Skeletal muscle tissue (tissue), 4 donors: Measurements from ENCODE around the gene ATG5. TPM values are rescaled to one million over a fixed set of nuclear protein-coding genes. Genes with fewer than 3 reads are reported as not detected.
"Not testable (repeated sequence)": the region's sequence is repeated elsewhere in the genome, so short reads cannot be mapped to it uniquely, and the experiment has no call there.

Experiments
- H3K27ac ChIP-seq: one replicate; pipeline ENCODE4 v1.7.0; 2013; ENCODE audit warnings: mild to moderate bottlenecking, low read depth, low read length, inconsistent platforms
- H3K27me3 ChIP-seq, 3 donors: one replicate each; pipeline ENCODE4 v1.7.0; 2013; ENCODE audit warnings: low read length in 3 of 3; ENCODE audit not compliant: control insufficient read depth in 3 of 3, insufficient read depth in 3 of 3
- H3K36me3 ChIP-seq, 3 donors: one replicate each; pipeline ENCODE4 v1.7.0; 2013; ENCODE audit warnings: low read length in 3 of 3; ENCODE audit not compliant: control insufficient read depth in 3 of 3, insufficient read depth in 3 of 3
- H3K4me1 ChIP-seq, 3 donors: one replicate each; pipeline ENCODE4 v1.7.0; 2013; ENCODE audit warnings: low read length in 3 of 3, mild to moderate bottlenecking in 3 of 3; ENCODE audit not compliant: control insufficient read depth in 3 of 3, insufficient read depth in 3 of 3
- H3K4me3 ChIP-seq, 3 donors: one replicate each; pipeline ENCODE4 v1.7.0; 2013; ENCODE audit warnings: low read length in 3 of 3
- H3K9ac ChIP-seq, 3 donors: one replicate each; pipeline ENCODE4 v1.7.0; 2013; ENCODE audit warnings: low read length in 3 of 3, mild to moderate bottlenecking in 3 of 3, moderate library complexity in 2 of 3, low read depth in 1 of 3
- H3K9me3 ChIP-seq, 3 donors: one replicate each; pipeline ENCODE4 v1.7.0; 2013; ENCODE audit warnings: low read length in 3 of 3; ENCODE audit not compliant: control insufficient read depth in 3 of 3
- total RNA-seq: library from RNA; depleted of rRNA; stranded (reverse); fragments of >200 nt; gene quantifications from one replicate; pipeline ENCODE4 v1.2.3, GENCODE V29; 2014
- donor health status: Osteomylitis.

Gene ATG5
- total RNA-seq, 1 donor from 2014 or later, result 38.1 TPM

DNA sequence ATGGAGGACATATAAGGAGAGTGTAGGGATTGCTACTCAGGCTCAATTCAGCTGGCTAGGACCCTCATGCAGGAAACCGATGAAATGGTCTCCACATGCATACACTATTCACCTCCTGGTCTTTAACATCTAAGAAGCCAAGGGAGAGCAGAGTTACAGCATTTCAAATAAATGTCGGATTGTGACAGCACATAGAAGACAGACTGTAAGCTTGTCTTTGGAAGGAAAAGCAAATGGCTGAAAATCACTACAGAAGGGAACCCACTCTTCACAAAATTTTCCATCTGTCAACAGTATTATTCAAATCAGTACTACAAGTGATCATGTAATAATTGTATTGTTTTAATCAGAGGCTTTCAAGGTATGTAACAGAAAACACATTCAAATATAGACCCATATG is 72.9 kb downstream of the ATG5 start:
- H3K9ac ChIP-seq, result no peak overlapping the region
- H3K27me3 ChIP-seq, result no peaks in the 10 kb centered on the region
- no peak overlapping the region for H3K4me3 ChIP-seq
- H3K9me3 ChIP-seq, result no peaks in the 10 kb centered on the region
- H3K4me1 ChIP-seq, result peaks cover 5 to 9% (median 7%) of the 10 kb centered on the region in 3 donors
- H3K27ac ChIP-seq, result no peak overlapping the region
- peaks cover under 1 to 4% (median 2%) of the 10 kb centered on the region in 3 donors for H3K36me3 ChIP-seq

GRCh38 chr6:106251531-106252255 is 73.9 kb downstream of the ATG5 start:
- H3K9ac ChIP-seq, H3K36me3 ChIP-seq, H3K27me3 ChIP-seq, H3K9me3 ChIP-seq, H3K4me1 ChIP-seq, H3K4me3 ChIP-seq, H3K27ac ChIP-seq: not testable (repeated sequence)

GRCh38 chr6:106250953-106251352 is 74.6 kb downstream of the ATG5 start:
- Histone ChIP-seq H3K9ac (no peak overlapping the region), H3K4me1 (peaks cover 5 to 9% (median 5%) of the 10 kb centered on the region in 3 donors), H3K4me3 (no peak overlapping the region), H3K9me3 (no peaks in the 10 kb centered on the region), H3K27me3 (no peaks in the 10 kb centered on the region), H3K27ac (no peak overlapping the region), H3K36me3 (peaks cover 3 to 8% (median 7%) of the 10 kb centered on the region in 3 donors)

DNA sequence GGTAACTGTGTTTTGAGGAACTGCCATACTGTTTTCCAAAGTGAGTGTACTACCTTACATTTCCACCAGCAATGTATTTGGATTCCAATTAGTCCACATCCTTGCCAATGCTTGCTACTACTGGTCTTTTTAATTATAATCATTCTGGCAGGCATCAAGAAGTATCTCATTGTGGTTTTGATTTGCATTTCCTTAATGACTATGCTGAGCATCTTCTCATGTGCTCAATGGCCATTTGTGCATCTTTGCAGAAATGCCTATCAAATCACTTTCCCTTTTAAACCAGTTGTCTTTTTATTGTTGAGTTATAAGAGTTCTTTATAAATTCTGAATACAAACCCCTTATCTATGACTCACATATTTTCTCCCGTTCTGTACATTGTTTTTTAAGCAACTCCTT is 75.9 kb downstream of the ATG5 start:
- H3K9ac ChIP-seq, result no peak overlapping the region
- no peaks in the 10 kb centered on the region for H3K9me3 ChIP-seq
- no peak overlapping the region for H3K27ac ChIP-seq
- H3K4me3 ChIP-seq, result no peak overlapping the region
- peaks cover 3 to 8% (median 7%) of the 10 kb centered on the region in 3 donors for H3K36me3 ChIP-seq
- no peaks in the 10 kb centered on the region for H3K27me3 ChIP-seq
- peaks cover 0 to 9% (median 5%) of the 10 kb centered on the region in 3 donors for H3K4me1 ChIP-seq

DNA sequence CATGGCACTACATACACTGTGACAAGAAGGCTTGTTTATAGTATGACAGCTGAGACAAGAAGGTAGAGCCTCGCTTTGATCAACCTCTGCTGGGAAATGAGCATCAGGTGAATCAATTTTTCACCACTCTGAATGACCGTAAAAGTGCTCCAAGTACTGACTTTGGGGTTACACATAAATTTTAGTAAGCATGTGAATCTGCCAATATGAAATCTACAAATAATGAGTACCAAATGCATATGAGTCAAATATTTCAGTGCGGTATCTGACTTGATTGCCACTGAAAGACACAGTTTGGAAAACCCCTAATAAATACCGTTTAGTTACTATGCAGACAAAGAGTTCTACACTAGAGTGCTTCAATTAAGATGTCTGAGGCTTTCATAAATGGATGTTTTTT is 77.8 kb downstream of the ATG5 start:
- peaks cover 0 to 4% (median under 1%) of the 10 kb centered on the region in 3 donors for H3K4me1 ChIP-seq
- no peaks in the 10 kb centered on the region for H3K9me3 ChIP-seq
- H3K4me3 ChIP-seq, result no peak overlapping the region
- peaks cover 3 to 8% (median 7%) of the 10 kb centered on the region in 3 donors for H3K36me3 ChIP-seq
- no peaks in the 10 kb centered on the region for H3K27me3 ChIP-seq
- no peak overlapping the region for H3K27ac ChIP-seq
- no peak overlapping the region for H3K9ac ChIP-seq

- H3K4me1 ChIP-seq, result no peaks in the 10 kb centered on the region
- H3K9ac ChIP-seq, result no peak overlapping the region
- no peak overlapping the region for H3K27ac ChIP-seq
- peaks cover 3 to 8% (median 7%) of the 10 kb centered on the region in 3 donors for H3K36me3 ChIP-seq
- H3K4me3 ChIP-seq, result no peak overlapping the region
- no peaks in the 10 kb centered on the region for H3K27me3 ChIP-seq
- no peaks in the 10 kb centered on the region for H3K9me3 ChIP-seq
Observed at GRCh38 chr6:106247293-106247692, 78.3 kb downstream of the ATG5 start.

DNA sequence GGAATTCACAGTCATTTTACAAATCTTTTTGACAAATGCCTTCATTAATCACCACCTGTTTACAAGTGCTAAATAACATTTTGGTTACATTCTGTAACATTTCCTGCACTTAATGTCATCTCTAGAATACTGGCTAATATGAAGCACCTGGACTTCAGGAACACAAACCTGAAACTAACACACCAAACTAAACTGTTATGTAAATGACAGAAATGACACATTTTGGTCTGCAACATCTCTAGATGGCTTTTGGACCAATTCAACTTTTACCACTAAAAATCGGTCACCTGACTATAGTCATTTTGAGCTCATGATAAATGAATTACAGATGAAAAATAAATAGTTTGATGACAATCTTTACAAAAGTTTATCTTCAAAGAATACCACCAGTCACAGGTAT is 80.6 kb downstream of the ATG5 start:
- H3K4me1 ChIP-seq, result no peaks in the 10 kb centered on the region
- no peak overlapping the region for H3K9ac ChIP-seq
- H3K36me3 ChIP-seq, result peaks cover 3 to 8% (median 7%) of the 10 kb centered on the region in 3 donors
- no peaks in the 10 kb centered on the region for H3K9me3 ChIP-seq
- H3K4me3 ChIP-seq, result no peak overlapping the region
- no peaks in the 10 kb centered on the region for H3K27me3 ChIP-seq
- no peak overlapping the region for H3K27ac ChIP-seq

DNA sequence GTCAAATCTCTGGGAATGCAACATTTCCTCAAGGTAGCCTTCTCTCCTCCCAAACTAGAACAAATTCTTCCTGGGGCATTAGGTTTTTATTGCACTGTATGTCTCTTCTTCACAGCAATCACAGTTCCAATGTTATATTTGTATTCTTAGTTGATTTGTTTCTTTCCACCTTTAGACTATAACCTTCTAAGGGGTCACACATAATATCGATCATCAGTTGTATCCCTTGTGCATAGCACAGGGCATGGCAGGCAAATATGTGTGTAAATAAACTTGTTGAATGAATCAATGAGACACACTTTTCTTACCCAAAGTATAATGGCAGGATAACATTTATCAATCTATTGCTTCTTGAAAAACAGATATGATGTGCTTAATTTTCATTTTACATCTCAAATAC is 81.0 kb downstream of the ATG5 start:
- Histone ChIP-seq H3K27me3 (no peaks in the 10 kb centered on the region), H3K4me1 (no peaks in the 10 kb centered on the region), H3K36me3 (peaks cover 3 to 8% (median 7%) of the 10 kb centered on the region in 3 donors), H3K9ac (no peak overlapping the region), H3K4me3 (no peak overlapping the region), H3K9me3 (no peaks in the 10 kb centered on the region), H3K27ac (no peak overlapping the region)

DNA sequence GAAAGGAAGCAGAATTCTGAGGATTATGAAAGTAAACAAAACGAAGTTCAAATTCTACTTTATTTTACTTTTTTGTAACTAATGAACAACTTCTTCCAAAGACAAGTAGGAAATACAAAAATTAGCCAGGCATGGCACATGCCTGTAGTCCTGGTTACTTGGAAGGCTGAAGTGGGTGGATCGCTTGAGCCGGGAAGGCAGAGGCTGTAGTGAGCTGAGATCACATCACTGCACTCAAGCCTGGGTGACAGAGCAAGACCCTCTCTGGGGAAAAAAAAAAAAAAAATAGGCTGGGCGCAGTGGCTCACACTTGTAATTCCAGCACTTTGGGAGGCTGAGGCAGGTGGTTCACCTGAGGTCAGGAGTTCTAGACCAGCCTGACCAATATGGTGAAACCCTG is 82.3 kb downstream of the ATG5 start:
- H3K4me3 ChIP-seq, result no peak overlapping the region
- H3K36me3 ChIP-seq, result peaks cover 3 to 8% (median 7%) of the 10 kb centered on the region in 3 donors
- no peaks in the 10 kb centered on the region for H3K4me1 ChIP-seq
- no peaks in the 10 kb centered on the region for H3K9me3 ChIP-seq
- no peak overlapping the region for H3K9ac ChIP-seq
- H3K27me3 ChIP-seq, result no peaks in the 10 kb centered on the region
- no peak overlapping the region for H3K27ac ChIP-seq

GRCh38 chr6:106241498-106241897 is 84.1 kb downstream of the ATG5 start:
- H3K36me3 ChIP-seq, result no peaks in the 10 kb centered on the region
- no peaks in the 10 kb centered on the region for H3K27me3 ChIP-seq
- no peaks in the 10 kb centered on the region for H3K4me1 ChIP-seq
- no peak overlapping the region for H3K9ac ChIP-seq
- no peak overlapping the region for H3K4me3 ChIP-seq
- no peaks in the 10 kb centered on the region for H3K9me3 ChIP-seq
- no peak overlapping the region for H3K27ac ChIP-seq
